ENCODE measurements around the gene ZNF785.
"Not testable (repeated sequence)": the region's sequence is repeated elsewhere in the genome, so short reads cannot be mapped to it uniquely, and the experiment has no call there.

Gene ZNF785

DNA sequence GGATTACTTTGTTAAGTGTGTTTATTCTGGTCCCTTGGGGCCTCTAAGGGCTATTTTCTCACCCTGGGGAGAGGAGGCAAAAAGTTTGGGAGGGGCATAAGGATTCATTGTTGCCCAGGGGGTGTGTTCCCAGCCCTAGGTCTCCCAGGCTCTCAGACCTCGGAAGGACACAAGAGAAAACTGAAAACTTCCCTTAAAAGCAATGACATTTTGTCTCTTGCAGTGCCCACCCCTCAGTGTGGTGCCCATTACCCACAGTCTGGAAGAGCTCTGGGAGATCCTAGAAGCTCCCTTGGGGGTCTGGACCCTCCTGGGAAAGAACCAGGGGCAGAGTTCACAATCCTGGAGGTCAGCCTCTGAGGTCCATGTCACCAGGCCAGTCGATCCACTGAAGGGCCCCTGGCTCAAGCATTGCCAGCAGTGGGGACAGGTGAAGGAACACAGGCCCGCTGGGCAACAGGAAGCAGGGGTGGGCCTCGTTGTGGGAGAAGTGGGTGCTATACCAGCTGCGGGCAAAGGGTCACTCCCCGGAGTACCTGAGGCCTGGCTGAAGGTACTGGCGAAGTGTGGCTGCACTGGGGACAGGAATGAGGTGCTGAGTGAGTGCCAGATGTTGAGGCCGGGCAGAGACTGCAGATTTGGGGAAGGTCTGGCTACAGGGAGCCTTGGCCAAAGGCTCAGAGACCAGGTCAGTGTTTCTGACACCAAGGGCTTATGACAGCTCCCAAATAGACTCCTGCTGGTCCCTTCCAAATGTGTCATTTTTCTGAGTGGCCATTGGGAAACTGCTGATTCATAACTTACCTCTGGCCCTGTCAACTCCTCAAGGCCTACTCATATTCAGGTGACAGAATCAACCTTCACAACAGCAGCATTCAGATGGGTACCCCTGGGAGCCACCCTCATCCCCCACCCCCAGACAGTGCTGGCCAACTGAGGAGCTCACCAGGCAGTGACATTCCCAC lies 46.2 kb downstream of the ZNF785 start:
- DNase-seq: no peak

DNA sequence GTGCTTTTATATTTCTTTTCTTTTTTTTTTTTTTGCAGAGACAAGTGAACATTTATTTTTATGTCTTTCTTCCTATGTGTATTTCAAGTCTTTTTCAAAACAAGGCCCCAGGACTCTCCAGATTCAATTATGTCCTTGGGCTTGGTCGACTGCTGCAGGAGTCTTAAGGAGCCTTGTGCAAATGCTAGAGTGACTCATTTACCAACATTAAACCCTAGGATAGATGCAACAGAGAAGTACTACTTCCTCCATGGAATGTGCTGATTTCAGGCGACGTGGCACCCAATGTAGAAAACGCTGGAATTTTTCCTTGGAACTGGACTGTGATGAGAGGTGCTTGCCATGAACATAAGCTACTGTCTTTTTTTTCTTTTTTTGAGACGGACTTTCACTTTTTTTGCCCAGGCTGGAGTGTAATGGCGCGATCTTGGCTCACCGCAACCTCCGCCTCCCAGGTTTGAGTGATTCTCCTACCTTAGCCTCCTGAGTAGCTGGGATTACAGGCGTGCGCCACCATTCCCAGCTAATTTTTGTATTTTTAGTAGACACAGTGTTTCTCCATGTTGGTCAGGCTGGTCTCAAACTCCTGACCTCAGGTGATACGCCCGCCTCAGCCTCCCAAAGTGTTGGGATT lies 49.0 kb downstream of the ZNF785 start:
- not testable (repeated sequence) for DNase-seq

DNA sequence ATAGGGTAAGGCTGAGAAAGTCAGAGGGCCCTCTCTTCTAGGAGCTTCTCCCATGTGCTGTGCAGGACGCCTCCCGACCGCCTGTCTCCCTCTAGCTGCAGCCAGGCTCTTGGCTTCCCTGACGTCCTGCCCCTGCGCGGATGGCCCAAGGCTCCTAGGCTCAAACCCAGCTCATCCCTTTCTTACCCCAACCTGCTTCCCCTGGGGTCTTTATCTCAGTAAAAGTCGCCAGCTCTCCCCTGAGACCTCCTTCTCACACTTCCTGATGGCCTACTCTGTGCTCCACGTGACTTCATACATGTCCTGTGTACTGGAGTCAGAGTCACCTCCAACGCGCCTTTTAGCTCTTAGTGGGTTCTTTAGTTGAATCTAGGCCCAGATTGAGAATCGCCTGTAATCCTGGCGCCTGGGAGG lies 49.7 kb downstream of the ZNF785 start:
- DNase-seq: no peak

DNA sequence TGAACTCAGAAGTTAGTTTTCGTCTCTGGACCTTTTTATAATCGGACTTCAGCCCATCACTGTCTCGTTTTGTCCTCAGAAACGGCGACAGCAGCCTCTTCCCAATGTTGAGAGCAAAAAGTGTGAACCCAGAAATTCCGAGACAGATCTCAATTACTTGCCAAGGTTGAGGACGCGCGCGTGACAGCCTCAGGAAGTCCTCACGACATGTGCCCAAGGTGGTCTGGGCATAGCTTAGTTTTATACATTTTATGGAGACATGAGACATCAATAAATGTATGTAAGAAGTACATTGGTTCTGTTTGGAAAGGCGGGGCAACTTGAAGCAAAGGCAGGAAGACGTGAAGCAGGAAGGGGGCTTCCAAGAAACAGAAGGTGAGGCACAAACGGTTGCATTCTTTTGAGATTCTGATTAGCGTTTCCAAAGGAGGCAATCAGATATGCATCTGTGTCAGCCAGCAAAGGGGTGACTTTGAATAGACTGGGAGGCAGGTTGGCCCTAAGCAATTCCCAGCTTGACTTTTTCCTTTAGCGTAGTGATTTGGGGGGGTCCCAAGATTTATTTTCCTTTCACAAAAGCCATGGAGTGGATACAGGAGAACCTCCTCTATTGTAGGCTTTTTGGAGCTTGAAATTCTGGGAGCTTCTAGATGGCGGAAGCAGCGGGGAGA lies 50.3 kb downstream of the ZNF785 start:
- no peak for DNase-seq

DNA sequence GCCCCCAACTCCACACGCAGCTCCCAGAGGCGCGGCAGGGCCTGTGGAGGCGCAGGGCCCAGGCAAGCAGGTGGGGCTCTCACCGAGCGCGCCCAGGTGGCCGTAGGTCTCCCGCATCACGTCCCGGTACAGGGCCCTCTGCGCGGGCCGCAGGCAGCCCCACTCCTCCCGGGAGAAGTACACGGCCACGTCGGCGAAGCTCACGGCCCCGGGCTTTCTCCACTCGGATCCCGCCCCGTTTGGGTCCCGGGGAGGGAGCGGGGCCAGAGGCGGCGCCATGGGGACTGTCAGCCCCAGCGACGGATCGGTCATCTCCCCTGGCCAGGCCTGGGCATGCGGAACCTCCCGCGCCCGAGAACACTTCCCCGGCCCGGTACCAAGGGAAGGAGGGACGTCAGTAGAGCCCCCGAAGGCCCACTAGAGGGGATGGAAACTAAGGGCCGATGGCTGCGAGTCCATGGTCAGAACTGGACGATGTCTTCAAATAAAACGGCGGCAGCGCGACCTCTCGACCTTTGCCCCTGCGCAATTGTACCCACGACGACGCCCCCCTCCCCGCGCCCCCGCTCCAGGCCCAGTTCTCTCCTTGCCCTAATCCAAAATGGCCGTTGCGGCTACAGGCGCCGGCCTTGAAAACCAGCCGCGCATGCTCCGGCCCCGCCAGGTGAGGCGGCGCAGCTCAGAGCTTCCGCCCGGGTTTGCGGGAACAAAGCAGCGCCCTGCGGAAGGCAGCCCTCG lies 51.0 kb downstream of the ZNF785 start, which contains the start of gene ZNF747:
ZNF747 (minus strand) TSS at position 491 of the 738 bp plus-strand sequence; CDS start at position 312, 179 bp downstream.
- peak; percentile 90 for DNase-seq

DNA sequence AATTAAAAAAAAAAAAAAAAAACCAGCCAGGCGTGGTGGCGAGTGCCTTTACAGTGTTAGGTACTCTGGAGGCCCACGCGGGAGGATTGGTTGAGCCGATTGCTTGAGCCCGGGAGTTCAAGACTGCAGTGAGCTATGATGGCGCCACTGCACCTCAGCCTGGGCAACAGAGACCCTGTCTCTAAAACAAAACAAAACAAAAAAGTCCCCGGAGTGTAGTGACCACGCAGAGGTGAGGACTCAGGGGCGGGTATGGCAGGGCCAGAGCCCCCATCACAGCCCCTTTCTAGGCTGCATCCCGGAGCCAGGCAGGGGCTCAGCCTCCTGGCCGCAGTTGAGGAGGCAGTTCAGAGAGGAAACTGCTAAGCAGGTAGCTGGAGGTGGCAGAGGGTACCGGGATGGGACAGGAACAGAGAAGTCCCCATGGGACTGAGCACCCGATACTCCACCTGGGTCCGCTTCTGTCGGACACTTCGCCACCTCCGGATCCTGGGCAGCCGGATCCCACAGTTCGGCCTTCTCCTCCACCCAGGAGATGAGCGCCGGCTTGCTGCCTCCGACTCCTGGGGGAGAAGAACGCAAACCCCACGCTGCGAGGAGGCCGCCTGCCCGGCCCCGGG lies 51.6 kb downstream of the ZNF785 start:
- no peak for DNase-seq

DNA sequence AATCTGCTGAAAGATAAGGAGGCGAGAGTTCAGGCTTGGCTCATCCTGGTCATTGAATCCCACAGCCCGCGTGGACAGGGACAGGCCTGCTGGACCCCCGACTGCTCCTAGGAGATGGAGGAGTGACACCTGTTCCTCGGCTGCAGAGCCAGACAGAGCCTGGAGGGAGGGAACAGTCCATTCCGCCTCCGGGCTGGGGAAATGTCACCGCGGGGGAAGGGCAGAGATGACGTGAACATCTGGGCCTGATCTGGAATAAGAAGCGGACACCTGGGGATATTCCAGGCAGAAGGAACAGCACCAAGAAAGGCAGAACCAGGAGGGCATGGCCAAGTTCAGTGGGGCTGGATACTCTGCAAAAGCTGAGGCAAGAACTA lies 52.4 kb downstream of the ZNF785 start:
- no peak for DNase-seq

DNA sequence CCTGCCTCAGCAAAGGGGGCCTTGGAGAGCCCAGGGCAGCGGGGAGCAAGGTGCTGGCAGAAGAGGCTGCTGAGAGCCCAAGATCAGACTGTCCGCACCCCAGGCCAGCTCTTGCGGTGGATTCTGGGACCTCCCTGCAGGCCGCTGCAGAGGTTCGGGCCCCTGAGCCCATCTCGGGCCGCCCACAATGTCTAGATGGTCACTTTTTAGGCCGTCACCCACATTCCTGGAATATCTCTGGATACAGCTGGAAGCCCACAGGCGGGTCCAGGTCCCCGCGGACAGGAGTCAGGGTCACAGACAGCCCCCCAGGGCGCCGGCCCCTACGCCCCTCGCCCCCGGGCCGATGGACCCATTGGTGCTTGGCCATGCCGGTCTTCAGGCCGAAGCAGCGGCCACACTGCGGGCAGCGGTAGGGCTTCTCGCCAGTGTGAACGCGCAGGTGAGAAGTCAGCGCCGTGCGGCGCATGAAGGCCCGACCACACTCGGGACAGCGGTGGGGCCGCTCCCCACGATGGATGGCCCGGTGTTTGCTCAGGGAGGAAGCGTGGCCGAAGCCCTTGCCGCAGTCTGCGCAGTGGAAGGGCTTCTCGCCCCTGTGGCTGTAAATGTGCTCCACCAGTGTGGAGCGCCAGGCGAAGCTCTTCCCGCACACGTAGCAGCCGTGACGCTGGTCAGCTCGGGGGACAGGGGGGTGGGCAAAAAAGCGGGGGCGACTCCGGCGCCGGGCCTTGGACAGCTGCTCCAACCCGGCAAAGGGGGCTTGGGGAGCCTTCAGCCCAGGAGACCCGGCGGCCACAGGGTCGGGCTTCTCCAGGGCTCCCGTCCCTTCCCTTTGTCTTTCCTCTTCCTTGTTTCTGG lies 53.0 kb downstream of the ZNF785 start:
- no peak for DNase-seq
